A172 (cell line): ENCODE results near the gene ETAA1. TPM values are rescaled to one million over a fixed set of nuclear protein-coding genes. Genes with fewer than 3 reads are reported as not detected.

ENCODE experiments used
- DNase-seq: peaks from one replicate; pipeline ENCODE4 v3.0.0-alpha.2; 2015; ENCODE audit warnings: low spot score
- total RNA-seq: library from RNA; depleted of rRNA; stranded (reverse); fragments of >200 nt; shearing (Covaris generic); gene quantifications from 2 replicates; pipeline ENCODE4 v1.2.3, GENCODE V29; 2014

ETAA1 gene
- total RNA-seq, 1 experiment from 2014 or later: 42.1 TPM

- DNase-seq: no peak
Observed at GRCh38 chr2:67437114-67437513, 40.0 kb downstream of the ETAA1 start.

DNA sequence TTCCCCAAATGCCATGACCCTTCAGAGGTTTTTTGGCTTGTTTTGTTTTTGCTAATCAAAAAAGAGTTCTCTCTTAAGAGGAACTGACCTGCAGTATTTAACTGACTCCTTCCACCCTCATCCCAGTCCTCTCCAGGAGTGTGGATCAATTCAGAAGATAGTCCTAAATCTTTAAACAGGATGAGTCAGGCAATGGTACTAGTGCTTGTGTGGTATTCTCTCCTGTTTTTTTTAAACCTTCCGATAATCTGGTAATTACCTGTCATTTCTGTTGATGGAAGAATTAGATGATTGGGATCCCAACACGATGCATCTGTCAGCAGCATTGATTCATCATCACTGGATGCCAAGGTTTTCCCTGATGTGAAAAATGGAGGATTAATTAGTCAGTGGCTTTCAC, 41.2 kb downstream of the ETAA1 start:
- no peak for DNase-seq

GRCh38 chr2:67445652-67446268, 48.6 kb downstream of the ETAA1 start:
- no peak for DNase-seq

DNA sequence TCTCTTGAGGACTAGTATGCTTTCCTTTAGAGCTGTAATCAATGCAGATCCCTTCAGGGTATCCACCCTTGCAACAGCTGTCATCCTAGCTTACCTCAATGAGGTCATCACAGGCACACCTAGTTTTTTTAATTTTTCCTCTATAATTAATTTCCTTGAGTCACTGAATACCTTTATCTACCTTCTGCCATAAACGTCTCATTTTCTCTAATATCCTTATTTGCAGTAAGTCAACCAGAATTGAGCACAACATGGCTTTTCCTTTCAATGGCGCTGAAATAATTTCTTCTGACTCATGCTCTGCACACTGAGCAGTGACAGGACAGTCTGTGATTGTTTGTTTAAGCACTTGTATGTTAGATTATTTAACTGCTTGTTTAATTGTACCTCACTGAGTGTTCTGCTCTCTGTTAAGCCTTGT, 49.4 kb downstream of the ETAA1 start:
- DNase-seq: peak; percentile 31

DNA sequence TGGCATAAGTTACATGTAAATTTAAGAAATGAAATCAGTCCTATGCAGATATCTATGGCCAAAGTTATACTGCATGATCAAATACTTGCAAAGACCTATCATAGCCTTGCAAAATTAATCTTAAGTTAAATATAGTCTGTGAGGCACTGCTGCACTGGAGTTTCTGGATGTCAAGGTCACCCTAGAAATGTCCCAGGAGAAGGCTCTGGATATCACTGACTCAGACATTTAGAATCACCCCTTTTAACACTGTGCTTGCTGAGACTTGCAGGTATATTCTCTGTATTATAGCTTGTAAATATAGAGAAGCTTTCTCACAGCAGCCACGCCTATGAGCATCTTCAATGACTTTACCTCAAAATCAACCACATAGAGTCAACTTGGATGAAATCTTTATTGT, 51.5 kb downstream of the ETAA1 start:
- DNase-seq: no peak

DNA sequence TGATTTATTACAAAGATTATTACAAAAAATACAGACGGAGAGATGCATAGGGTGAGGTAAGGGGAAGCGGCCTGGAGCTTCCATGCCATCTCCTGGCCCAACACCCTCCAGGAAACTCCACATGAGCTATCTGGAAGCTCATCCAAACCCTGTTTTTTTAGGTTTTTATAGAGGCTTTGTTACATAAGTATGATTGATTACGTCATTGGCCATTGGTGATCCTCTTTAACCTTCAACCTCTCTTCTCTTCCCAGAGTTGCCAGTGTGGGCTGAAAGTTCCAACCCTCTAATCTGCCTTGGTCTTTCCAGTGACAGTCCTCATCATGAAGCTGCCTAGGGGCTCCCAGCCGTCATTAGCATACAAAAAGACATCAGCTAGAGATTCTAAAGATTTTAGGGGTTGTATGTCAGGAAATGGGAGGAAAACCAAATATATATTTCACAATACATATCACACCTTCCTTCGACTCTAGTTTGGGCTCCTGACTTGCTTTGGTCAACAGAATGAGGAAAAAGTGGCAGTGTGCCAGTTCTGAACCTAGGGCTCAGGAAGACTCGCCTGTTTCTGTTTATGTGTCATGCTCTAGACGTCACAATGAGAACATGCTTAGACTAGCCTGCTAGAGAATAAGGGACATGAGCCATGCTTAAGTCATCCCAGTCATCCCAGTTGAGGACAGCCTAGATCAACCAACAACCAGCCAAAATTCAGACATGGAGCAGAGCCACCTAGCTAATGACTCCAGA, 54.1 kb downstream of the ETAA1 start:
- DNase-seq: peak; percentile 40

- peak; percentile 65 for DNase-seq
Observed at GRCh38 chr2:67453310-67453709, 56.2 kb downstream of the ETAA1 start.

GRCh38 chr2:67455219-67456142, 58.3 kb downstream of the ETAA1 start:
- DNase-seq: no peak

DNA sequence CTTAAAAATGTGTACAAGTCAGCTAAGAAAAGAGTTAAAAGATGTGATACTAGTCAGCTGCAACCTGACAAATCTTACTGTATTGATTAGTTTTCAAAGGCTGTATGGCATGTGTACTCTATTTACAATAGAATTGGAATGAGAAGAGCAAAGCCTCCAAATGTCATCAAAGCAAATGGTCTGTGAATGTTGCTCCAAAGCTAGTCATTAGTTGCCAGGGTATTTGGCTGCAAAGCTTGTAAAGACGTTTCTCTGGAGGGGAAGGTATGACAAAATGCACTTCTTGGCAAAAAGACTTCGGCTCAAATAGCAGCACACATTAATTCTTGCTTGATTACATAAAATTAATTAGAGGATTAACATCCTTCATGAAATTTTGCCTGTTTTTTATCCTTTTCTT, 59.3 kb downstream of the ETAA1 start:
- DNase-seq: no peak

DNA sequence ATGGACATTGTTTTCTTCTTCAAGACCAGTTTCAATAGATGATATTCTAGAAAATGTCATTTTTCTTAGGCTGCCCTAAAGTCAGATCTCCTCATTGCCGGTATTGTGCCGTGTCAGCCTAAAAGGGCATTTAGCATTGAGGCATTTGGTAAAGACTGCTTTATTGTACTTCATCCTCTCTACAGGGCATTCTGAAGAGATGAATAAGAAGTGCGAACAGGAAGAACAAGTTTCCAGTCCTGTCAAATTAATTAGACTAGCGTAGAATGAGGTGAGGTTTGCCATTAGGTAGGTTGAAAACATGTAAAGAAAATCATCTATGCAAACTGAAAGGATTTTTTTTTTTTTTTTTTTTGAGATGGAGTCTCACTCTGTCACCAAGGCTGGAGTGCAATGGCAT, 60.6 kb downstream of the ETAA1 start:
- DNase-seq: no peak

DNA sequence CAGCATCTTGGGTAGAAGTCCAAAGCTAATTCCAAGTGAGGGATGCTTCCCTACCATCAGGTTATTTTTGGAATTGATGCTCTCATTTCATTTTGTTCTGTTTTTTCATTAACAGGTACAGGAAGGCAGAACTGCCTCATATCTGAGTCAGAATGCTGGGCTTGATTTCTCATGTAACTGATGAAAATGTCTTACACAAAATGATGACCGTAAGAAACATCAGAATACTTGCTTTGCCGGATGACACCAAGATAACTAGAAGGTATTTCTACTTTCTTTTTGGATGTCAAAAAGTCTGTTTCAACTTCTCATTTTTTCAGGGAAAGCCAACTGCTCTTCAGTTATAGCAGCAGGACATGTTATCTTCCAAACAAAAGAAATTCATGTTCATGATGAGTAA, 62.6 kb downstream of the ETAA1 start:
- DNase-seq: no peak
